Ishikawa (cell line): Measurements from ENCODE around the gene MOGAT3.

Experiments used
- CEBPB ChIP-seq: IDR thresholded peaks from 2 replicates; pipeline ENCODE4 v1.6.1; 2012
- CREB1 ChIP-seq: IDR thresholded peaks from 2 replicates; pipeline ENCODE4 v1.6.1; 2012; ENCODE audit warnings: low read depth
- EGR1 ChIP-seq: IDR thresholded peaks from 2 replicates; pipeline ENCODE4 v1.6.1; 2012
- EP300 ChIP-seq: IDR thresholded peaks from 2 replicates; pipeline ENCODE4 v1.6.1; 2012; ENCODE audit warnings: borderline replicate concordance
- FOXM1 ChIP-seq: IDR thresholded peaks from 2 replicates; pipeline ENCODE4 v1.6.1; 2012; ENCODE audit warnings: low read depth, borderline replicate concordance
- NFIC ChIP-seq: IDR thresholded peaks from 2 replicates; pipeline ENCODE4 v1.6.1; 2012
- REST ChIP-seq: IDR thresholded peaks from 2 replicates; pipeline ENCODE4 v1.6.1; 2012; ENCODE audit warnings: low read depth, mild to moderate bottlenecking
- TAF1 ChIP-seq: IDR thresholded peaks from 2 replicates; pipeline ENCODE4 v1.6.1; 2012; ENCODE audit warnings: low read depth, mild to moderate bottlenecking
- TCF12 ChIP-seq: IDR thresholded peaks from 2 replicates; pipeline ENCODE4 v1.6.1; 2012; ENCODE audit warnings: low read depth
- TEAD4 ChIP-seq: IDR thresholded peaks from 2 replicates; pipeline ENCODE4 v1.6.1; 2012
- YY1 ChIP-seq: IDR thresholded peaks from 2 replicates; pipeline ENCODE4 v1.6.1; 2012; ENCODE audit warnings: low read depth
- ZBTB7A ChIP-seq: IDR thresholded peaks from 2 replicates; pipeline ENCODE4 v1.6.1; 2012; ENCODE audit warnings: low read depth
- TF ChIP-seq, protein P1 (sequence below): IDR thresholded peaks from 2 replicates; pipeline ENCODE4 v1.6.1; 2012
- TF ChIP-seq, protein P2 (sequence below): IDR thresholded peaks from 2 replicates; pipeline ENCODE4 v1.6.1; 2012

The MOGAT3 gene

GRCh38 chr7:101164071-101164840 lies 36.6 kb downstream of the MOGAT3 start:
- TF ChIP-seq TEAD4, result peak; percentile 38; the same call in 1 of the 2 replicates
- TF ChIP-seq, protein P1, sequence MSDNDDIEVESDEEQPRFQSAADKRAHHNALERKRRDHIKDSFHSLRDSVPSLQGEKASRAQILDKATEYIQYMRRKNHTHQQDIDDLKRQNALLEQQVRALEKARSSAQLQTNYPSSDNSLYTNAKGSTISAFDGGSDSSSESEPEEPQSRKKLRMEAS, result peak; percentile 67
- TF ChIP-seq REST, result peak; percentile 94
- TF ChIP-seq CREB1, result no peak

- TF ChIP-seq, protein P1, result 0 out of 2 replicates have a peak, but pooled peaks have one; percentile 17
- TF ChIP-seq CEBPB (no peak), EGR1 (peak; percentile 42; the same call in 1 of the 2 replicates)
Observed at GRCh38 chr7:101163279-101164070, 37.4 kb downstream of the MOGAT3 start.

DNA sequence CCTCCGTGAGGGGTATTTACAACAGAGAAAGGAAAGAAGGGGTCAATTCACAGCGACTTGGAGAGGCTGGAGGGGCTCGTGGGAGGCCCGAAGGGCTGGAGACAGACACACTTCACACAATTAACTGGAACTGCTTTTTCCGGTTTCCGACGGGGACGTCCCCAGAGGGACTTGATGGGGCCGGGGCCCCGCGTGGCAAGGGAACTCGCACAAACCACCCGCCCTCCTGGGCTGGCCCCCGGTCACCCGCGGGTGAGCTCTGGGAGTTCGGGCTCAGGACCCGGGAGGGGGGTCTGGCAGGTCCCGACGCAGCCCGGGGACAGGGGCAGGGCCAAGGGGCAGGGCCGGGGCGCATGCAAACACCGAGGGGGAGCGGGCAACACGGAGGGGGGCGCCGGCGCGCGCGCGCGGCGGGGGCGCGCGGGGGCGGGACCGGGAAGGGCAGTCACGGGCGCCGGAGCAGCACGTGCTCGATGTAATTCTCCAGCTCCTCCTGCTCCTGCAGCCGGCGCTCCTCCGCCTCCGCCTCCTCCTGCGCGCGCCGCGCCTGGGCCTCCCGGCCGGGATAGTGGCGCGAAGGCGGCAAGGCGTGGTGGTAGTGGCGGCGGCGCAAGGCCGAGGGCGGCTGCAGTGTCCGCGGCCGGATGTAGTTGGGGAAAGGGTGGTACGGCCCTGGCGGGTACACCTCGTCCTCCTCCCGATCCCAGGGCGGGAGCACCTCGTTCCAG lies 38.1 kb downstream of the MOGAT3 start:
- TF ChIP-seq, protein P2, sequence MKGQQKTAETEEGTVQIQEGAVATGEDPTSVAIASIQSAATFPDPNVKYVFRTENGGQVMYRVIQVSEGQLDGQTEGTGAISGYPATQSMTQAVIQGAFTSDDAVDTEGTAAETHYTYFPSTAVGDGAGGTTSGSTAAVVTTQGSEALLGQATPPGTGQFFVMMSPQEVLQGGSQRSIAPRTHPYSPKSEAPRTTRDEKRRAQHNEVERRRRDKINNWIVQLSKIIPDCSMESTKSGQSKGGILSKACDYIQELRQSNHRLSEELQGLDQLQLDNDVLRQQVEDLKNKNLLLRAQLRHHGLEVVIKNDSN, result peak; percentile 72
- TF ChIP-seq TCF12, result no peak
- peak; percentile 68 for TF ChIP-seq EGR1
- TF ChIP-seq EP300, result no peak
- TF ChIP-seq, protein P1, result peak; percentile 98

DNA sequence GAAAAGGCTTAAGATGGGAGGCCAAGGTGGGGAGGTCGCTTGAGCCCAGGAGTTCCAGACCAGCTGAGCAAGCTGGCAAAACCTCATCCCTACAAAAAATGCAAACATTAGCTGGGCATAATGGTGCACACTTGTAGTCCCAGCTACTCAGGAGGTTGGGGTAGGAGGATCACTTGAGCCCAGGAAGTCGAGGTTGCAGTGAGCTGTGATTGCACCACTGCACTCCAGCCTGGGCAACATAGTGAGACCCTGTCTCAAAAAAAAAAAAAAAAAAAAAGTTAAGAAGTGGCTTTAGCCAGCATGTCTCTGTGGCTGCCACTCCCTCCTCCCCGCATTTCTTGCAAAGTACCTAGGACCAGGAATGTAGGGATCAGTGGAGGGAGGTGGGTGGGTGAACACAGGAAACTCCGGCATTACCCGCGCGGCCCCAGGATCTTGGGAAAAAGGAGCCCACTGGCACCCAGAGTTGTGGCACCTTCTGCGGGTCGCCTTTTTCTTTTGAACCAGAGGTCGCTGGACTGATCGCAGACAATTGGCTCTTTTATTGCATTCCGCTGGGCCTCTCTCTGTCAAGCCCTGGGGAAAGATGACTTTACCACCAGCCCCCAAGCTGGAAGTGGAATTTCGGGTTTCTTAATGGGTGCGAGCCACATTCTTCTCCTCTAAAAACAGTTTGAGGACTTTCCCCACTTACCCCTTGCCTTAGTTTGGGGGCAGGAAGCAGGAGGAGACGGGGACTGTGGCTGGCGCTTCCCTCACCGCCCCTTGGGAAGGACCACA lies 39.0 kb downstream of the MOGAT3 start:
- TF ChIP-seq YY1 (no peak), NFIC (no peak), REST (no peak), TEAD4 (no peak), TAF1 (no peak), FOXM1 (no peak), ZBTB7A (no peak), CEBPB (no peak), EP300 (no peak), EGR1 (no peak)
- TF ChIP-seq, protein P2, result no peak

DNA sequence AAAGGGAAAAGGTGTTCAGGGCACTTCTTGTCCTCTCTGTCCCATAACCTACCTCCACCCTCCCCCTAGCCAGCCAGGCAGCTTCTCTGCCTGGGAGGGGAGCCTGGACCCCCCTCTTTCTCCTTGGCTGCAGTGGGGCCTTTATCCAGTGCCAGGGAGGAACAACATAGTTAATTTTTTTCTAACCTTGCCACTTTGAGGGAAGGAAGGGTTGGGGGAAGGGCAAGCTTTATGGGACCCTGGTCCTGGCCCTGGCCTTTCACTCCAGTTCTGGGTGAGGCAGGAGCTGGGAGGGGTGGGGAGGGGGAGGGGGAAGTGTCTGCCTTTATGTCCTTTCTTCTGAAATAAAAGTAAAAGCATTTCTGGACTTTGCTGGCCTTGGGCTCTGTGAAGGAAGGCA lies 39.9 kb downstream of the MOGAT3 start:
- TF ChIP-seq, protein P2, result no peak
- no peak for TF ChIP-seq ZBTB7A
- no peak for TF ChIP-seq EGR1
- no peak for TF ChIP-seq TEAD4
